ENCODE measurements around the gene PIK3C3.

DNA sequence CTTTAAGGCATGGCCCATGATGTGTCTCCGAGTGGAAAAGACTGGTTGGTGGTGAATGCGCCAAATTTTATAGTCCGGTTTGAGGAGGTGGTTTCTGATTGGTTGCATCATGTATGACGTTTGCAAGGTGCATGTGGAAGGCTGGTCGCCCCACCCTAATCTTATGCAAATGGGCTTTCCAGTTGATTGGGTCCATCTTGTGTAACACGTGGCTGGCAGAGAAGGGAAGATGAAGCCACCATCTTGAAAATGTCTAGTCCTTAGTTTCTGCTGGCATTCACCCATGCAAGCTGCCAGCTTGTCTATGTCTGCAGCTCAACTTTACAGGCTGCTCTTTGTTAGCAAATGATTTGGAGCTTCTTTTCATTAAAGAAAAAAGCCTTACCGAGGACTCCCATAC, 132.2 kb downstream of the PIK3C3 start:
- TF ChIP-seq, protein P1, sequence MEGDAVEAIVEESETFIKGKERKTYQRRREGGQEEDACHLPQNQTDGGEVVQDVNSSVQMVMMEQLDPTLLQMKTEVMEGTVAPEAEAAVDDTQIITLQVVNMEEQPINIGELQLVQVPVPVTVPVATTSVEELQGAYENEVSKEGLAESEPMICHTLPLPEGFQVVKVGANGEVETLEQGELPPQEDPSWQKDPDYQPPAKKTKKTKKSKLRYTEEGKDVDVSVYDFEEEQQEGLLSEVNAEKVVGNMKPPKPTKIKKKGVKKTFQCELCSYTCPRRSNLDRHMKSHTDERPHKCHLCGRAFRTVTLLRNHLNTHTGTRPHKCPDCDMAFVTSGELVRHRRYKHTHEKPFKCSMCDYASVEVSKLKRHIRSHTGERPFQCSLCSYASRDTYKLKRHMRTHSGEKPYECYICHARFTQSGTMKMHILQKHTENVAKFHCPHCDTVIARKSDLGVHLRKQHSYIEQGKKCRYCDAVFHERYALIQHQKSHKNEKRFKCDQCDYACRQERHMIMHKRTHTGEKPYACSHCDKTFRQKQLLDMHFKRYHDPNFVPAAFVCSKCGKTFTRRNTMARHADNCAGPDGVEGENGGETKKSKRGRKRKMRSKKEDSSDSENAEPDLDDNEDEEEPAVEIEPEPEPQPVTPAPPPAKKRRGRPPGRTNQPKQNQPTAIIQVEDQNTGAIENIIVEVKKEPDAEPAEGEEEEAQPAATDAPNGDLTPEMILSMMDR (IDR thresholded peaks at IDR 0.05): no peak
- TF ChIP-seq EP300 (IDR thresholded peaks at IDR 0.05) (no peak), POLR2A (IDR thresholded peaks at IDR 0.05; ENCODE audit: low read depth) (no peak)

Measured in esophagus muscularis mucosa (tissue), 4 donors.